Measurements from ENCODE around the gene SHPK. TPM values are rescaled to one million over a fixed set of nuclear protein-coding genes. Genes with fewer than 3 reads are reported as not detected.

The SHPK gene
- polyA plus RNA-seq (ENCODE audit: insufficient read length in 3 of 3), result 10 to 100 TPM; 12.1 to 15.7 (median 12.6) TPM

GRCh38 chr17:3636154-3636907 is at the start of gene SHPK, which contains the start of gene CTNS:
Gene SHPK, minus strand, starts transcription at chr17:3636250. Its CDS starts 31 bp downstream, at chr17:3636219.
Gene CTNS, plus strand, starts transcription at chr17:3636760. Its CDS starts 3,447 bp downstream, at chr17:3640207.
- peak; percentile 83 to 91 (median 90) for DNase-seq (ENCODE audit: low read depth in 3 of 3, low spot score in 2 of 3)

DNA sequence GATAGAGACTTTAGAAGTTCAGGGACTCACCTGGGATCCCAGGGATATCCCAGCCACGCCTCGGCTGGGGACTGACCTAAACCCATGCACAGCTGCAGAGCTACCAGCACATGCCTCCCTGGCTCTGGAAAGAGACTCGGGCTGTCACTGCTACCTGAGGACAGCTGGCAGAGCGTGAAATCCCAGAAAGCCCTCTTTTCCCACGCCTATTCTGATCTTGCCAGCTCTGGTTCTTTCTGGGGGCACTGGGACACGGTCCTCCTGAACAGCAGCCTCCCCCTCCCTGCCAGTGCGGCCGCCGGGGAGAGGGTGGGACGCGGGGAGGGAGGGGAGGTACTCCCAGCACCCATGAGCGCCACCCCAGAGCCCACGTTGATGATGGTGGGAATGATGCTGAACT is 49.1 kb upstream of the SHPK start:
- no peak for DNase-seq (ENCODE audit: low read depth in 3 of 3, low spot score in 2 of 3)

- no peak for DNase-seq (ENCODE audit: low read depth in 3 of 3, low spot score in 2 of 3)
Observed at GRCh38 chr17:3683054-3683511, 47.0 kb upstream of the SHPK start.

DNA sequence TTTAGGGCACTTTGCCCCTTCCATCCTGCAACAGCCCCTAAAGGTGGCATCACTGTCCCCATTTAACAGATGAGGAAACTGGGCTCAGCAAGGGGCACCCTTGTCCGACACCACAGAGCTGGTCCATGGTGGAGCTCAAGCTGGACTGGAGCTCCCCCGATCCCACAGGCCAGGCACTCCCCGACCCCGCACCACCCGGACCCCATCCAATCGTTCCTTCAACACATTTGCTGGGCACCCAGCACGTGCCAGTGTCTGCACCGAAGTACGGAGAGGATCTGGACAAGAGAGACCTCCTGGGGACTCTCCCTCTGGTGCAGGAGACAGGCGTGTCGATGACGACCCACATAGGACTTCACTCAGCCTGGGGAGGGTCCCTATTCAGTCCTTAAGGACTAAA is 46.0 kb upstream of the SHPK start:
- no peak for DNase-seq (ENCODE audit: low read depth in 3 of 3, low spot score in 2 of 3)

GRCh38 chr17:3681565-3681964 is 45.5 kb upstream of the SHPK start:
- DNase-seq (ENCODE audit: low read depth in 3 of 3, low spot score in 2 of 3), result no peak

DNA sequence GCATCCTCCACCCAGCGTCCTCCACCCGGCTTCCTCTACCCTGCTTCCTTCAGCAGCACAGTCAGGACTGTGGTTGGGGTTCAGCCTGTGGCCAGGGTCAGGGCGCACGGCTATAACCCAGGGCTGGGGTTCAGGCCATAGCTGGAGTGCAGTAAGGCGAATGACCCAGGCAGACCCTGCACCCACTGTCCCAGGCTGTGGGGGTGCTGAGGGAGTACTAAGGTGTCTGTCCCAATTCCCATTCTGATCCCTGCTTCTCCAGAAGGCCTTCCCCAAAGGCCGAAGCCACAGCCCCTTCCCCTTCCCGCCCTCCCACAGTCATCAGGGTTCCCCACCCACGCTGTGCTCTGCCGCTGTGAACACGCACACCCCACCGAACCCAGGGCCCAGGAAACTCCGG is 45.0 kb upstream of the SHPK start:
- no peak for DNase-seq (ENCODE audit: low read depth in 3 of 3, low spot score in 2 of 3)

DNA sequence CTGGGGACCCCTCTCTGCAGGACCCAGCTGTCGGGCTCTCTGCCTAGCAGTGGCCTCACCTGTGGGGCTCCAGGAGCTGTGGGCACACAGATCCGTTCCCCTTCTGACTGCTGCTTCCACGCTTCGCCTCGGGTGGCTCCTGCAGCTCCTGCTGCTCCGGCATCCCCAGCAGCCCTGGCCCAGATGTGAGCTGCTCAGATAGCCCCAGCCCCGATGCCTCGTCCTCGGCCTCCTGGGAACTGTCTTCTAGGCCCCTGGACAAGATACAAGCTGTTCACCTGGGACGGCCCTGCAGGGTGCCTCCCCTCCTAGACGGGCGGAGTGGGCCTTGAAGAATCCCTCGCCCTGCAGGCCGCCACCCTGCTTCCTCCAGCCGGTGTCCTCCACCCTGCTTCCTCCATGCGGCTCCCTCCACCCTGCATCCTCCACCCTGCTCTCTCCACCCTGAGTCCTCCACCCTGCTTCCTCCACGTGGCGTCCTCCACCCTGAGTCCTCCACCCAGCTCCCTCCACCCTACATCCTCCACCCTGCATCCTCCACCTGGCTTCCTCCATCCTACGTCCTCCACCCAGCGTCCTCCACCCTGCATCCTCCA is 43.6 kb upstream of the SHPK start:
- DNase-seq (ENCODE audit: low read depth in 3 of 3, low spot score in 2 of 3), result no peak

DNA sequence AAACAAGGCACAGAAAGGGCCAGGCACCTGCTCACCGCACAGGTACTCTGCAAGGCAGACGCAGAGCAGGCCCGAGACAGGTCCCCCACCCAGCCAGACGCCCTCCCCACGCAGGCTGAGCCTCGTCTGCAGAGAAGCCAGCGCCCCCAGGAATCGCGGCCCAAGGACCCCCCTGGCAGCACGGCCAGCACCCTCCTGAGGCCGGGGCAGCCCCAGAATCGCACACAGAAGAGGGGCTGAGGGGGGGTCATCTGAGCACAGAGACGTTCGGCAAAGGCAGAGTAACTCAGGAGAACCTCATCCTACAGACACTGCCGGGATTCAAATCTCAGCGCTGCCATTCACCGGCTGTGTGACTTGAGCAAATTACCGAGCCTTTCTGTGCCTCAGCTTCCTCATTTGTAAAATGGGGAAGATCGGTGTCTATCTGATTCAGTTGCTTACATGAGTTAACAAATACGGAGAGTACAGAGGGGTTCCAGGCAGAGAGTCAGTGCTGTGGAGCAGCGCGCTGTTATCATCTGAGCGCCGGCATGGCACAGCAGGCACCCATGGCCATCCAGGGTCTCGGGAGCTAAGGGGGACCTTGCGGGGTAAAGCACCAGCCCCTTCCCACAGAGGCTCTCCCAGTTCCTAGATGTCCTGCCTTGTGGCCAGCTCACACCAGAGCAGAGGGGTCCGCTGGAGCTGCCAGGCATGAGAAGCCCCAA is 42.9 kb upstream of the SHPK start:
- DNase-seq (ENCODE audit: low read depth in 3 of 3, low spot score in 2 of 3), result no peak

- no peak for DNase-seq (ENCODE audit: low read depth in 3 of 3, low spot score in 2 of 3)
Observed at GRCh38 chr17:3678095-3678820, 42.2 kb upstream of the SHPK start.

GRCh38 chr17:3675886-3676285 is 39.8 kb upstream of the SHPK start:
- no peak for DNase-seq (ENCODE audit: low read depth in 3 of 3, low spot score in 2 of 3)

DNA sequence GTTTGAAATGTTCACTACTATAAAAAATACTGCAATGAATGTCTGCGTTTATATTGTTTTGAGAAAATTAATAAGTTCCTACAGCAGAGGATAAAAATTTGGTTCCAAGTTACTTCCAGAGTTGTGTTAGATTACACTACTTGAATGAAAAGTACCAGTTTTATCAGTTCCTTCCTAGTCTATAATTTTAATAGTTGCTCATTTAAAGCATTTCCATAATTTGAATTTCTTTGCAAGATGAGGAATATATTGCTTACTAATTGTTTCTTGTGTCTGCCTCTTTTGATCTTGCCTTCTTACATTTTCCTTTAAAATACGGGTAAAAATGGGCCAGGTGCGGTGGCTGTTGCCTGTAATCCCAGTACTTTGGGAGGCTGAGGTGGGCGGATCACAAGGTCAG is 36.5 kb upstream of the SHPK start:
- no peak for DNase-seq (ENCODE audit: low read depth in 3 of 3, low spot score in 2 of 3)

DNA sequence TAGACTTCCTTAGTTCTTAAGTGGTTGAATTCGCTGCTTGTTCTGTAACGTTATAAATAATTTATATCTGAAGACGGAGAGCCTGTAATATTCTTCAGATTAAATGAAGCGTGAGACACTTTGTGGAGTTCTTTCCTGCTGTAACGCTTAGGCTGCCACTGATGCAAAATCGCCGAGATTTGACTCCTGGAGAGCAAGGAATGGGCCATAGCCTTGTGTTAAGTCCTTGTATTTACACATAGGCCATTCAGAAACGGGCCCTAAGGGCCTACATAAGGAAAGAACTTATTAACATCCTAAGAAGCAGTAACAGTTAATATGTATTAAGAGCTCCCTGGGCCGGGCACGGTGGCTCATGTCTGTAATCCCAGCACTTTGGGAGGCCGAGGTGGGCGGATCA is 33.5 kb upstream of the SHPK start:
- no peak for DNase-seq (ENCODE audit: low read depth in 3 of 3, low spot score in 2 of 3)

DNA sequence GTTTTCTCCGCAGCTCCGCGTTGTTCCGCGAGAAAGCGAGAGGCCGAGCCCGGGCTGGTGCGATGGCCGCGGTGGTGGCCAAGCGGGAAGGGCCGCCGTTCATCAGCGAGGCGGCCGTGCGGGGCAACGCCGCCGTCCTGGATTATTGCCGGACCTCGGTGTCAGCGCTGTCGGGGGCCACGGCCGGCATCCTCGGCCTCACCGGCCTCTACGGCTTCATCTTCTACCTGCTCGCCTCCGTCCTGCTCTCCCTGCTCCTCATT is 33.0 kb upstream of the SHPK start:
- no peak for DNase-seq (ENCODE audit: low read depth in 3 of 3, low spot score in 2 of 3)

GRCh38 chr17:3668279-3669084 is 32.4 kb upstream of the SHPK start, which contains the start of the genes EMC6 and TAX1BP3:
Gene EMC6, plus strand, starts transcription at chr17:3668812. Its CDS starts 335 bp downstream, at chr17:3669147.
Gene TAX1BP3, minus strand, starts transcription at chr17:3668578. Its CDS starts 52 bp downstream, at chr17:3668526.
- peak; percentile 94 to 96 (median 94) for DNase-seq (ENCODE audit: low read depth in 3 of 3, low spot score in 2 of 3)

DNA sequence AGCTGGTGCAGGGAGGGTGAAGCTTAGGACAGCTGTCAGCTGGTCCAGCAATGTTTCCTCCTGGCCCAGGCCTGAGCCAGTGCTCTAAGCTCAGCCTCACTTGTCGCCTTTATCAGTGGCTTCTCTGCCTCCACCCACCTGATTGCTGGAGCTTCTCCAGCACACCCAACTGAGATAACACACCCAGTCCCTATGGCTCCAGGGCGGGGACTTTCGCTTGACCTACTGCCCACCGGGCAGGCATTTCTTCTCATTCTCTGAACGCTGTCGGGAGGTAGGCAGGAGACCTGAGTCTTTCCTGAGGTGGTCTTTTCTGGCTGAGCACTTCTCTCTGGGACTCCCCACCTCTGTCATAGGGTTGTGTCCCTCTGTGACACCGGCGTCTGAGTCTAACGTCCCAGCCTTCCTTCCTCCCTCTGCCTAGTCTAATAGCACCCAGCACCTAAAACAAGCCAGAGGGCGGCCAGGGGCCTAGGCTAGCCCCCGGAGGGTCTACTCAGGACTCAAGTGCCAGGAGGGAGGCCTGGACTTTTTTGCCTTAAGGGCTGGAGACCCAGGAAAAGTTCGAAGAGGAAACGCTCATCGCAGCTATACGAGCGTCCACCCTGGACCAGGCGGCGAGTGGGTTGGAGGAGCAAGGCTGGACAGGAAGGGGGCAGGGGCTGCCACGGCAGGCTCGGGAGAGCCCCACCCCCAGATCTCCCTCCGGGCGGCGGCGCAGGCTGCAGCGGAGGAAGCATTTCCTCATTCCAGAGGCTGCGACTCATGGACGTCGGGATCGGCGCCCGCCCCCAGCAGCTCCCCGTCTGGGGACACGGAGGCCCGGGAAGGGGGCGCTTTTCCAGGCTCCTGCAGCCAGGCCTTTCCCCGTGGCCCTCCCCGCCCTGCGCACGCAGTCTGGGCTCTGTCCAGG is 31.6 kb upstream of the SHPK start:
- DNase-seq (ENCODE audit: low read depth in 3 of 3, low spot score in 2 of 3), result peak; percentile 53 to 76 (median 73)

GRCh38 chr17:3666516-3666915 is 30.5 kb upstream of the SHPK start:
- no peak for DNase-seq (ENCODE audit: low read depth in 3 of 3, low spot score in 2 of 3)

DNA sequence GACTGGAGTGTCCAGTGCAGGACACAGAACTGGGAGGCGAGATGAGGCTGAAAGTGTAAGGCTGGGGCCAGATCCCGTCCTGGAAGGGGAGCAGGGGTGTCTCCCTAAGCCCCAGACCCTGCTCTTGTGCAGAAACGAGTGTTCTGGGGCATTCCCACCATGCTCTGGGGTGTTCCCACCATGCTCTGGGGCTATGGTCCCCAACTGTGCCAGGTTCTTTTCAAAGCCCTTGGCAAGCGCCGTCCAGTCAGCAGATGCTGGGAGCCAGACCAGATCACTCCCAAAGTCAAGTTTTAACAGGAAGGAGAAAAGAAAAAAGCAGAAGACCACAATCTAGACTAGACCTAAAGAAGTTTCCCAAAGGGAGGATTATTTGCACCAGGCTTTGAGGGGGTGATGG is 29.8 kb upstream of the SHPK start:
- DNase-seq (ENCODE audit: low read depth in 3 of 3, low spot score in 2 of 3), result no peak

GRCh38 chr17:3663102-3664011 is 27.3 kb upstream of the SHPK start:
- DNase-seq (ENCODE audit: low read depth in 3 of 3, low spot score in 2 of 3), result no peak
